Erythroblast (primary cell): ENCODE data around the gene COA4.

Experiments
- GATA1 ChIP-seq: IDR thresholded peaks from 2 replicates; pipeline ENCODE4 v1.6.1; 2011; ENCODE audit warnings: low read depth, mild to moderate bottlenecking, control low read depth, low read length, moderate library complexity
- POLR2A ChIP-seq: IDR thresholded peaks from 2 replicates; pipeline ENCODE4 v1.6.1; 2011; ENCODE audit warnings: mild to moderate bottlenecking, low read length

DNA sequence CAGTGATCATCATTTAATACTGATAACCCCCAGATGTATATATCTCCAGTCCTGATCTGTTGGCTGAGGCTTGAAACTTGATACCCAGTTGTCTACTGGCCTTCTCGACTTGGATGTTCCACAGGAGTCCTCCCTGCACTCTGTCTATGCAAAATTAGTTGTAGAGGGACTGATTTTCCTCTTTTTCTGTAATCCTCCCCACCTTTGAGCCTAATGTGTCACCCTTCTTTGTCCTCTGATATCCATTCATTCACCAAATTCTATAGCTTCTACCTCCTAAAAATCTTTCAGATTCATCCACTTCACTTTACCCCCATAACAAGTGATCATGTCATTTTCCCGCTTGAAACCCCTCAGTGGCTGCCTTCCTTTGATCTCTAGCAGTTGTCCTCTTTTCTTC is 16.4 kb downstream of the COA4 start:
- TF ChIP-seq POLR2A (no peak), GATA1 (no peak)
